HG02763 (cell line): ENCODE measurements around the gene GPR78.

Experiments used
- ATAC-seq: cut with Tn5 transposase; IDR thresholded peaks from one replicate; pipeline ENCODE4 v1.9.1; 2021; ENCODE audit warnings: mild to moderate bottlenecking, moderate library complexity; ENCODE audit not compliant: unreplicated experiment

Gene GPR78

DNA sequence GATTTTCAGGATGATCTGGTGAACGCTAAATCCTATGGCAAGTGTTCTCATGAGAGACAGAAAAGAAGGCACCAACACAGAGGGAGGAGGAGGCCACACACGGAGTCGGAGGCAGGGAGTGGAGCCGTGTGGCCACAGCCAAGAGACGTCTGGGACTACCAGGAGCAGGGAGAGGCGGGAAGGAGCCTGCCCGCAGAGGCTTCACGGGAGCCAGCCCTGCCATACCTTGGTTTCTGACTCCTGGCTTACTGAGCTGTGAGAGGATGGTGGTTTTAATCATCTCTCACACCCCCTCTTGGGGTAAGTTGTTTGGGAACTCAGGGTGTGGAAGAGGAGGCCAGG, 33.5 kb upstream of the GPR78 start:
- ATAC-seq, result no peak

DNA sequence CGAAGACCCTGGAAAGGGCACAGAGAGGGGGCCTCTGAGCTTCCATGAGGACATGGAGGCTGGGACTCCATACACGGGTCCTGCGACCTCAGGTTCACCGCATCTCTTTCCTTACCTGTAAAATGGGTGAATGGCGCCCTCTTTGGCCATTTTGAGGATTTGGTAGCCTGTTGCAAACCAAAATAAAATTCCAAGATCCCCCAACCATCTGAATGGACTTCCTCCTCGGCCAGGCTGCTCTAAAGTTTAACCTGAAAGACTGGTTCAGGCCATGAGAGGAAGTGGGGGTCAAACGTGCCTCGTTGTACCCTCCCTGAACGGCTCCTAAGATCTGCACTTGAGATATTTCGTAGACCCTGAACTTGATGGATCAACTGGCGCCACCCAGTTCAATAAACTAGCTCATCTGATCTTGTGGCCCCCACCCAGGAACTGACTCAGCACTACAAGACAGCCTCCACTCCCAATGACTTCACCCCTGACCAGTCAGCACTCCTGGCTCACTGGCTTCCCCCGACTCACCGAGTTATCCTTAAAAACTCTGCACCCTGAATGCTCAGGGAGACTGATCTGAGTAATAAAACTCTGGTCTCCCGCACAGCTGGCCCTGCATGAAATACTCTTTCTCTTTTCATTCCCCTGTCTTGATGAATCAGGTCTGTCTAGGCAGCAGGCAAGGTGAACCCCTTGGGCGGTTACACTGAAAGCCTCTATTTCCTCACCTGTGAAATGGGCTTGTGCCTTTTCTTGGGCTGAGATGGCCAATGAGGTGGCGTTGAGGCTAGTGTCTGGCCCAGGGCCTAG, 32.9 kb upstream of the GPR78 start:
- ATAC-seq, result no peak

DNA sequence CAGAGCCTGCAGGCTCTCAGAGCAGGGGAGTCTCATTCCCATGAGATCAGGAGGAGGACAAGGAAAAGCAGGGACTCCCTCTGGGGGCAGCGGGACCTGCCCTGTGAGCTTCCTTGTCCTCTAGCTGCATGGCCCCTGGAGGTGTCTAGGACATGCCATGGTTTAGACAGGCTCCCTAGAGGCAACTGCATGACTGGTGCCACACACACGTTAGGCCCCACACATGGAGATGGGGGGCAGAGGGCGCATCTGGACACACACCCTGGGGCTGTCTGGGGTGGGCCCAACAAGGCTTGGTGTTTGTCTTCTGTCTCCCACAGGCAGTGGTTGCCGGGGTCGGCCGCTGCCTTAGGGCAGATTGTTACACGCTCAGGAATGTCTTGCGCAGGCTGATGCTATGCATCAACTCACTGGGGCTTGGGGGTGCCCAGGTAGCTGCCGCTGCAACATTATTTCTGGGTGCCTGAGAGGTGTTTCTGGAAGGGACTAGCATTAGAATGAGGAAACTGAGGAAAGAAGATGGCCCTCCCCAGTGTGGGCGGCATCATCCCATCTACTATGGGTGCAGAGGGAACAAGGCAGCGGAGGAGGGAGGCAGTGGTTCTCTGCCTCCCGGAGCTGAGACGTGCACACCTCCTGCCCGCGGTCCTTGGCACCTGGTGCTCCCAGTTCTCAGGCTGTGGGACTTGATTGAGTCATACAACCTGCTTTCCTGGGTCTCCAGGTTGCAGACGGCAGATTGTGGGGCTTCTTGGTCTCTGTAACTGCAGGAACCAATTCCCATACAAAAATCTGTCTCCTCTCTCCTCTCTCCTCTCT, 32.1 kb upstream of the GPR78 start:
- ATAC-seq, result no peak

DNA sequence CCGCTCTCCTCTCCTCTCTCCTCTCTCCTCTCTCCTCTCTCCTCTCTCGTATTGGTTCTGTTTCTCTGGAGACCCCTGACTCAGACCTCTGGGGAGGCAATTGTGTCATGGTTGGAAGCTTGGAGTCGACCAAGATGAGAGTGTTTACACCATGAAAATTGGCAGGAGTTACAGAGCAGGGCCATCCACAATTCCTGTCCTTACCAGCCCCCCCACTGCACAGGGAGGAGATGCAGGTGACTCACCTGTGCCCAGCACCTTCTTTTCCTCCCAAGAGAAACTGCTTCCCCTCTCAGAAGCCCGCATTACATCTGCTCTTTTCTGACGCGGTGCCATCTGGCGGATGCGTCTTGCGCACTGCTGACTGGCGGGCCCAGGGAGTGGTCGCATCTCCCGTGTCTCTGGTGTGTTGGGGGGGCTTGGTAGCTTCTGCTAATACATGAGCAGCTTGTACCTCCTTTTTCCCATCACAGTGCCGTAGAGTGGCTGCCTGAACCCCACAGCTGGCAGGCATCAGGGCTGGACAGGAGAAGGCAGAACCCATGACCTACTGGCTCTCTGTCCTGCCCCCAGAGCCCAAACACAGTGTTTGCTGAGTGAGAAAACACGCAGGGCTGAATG, 31.4 kb upstream of the GPR78 start:
- ATAC-seq, result no peak

DNA sequence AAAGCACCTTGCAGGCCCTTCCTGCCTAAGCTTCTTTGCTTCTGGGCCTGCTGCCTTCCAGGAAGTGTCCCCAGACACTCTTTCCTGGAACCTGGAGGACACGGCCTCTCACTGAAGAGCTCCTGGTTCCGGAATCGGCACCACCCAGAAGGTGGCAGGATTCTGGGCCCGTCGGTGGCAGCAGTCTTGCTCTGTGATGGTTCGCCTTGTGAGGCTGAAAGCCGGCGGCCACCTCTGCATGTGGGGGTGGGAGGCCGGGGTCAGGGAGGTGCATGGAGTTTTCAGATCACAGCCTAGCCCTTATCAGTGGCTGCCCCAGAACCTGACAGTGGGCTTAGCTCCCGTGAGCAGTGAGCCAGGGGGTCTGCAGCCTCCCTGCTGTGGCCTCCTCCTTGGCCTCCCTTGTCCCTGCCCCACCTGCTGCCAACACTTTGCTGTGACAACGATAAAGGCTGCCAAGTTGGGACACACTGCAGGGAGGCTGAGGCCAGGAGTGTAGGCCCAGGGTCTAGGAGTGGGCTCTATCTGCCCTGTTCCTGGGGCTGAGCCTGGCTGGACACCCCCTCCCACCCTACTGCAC, 30.8 kb upstream of the GPR78 start:
- no peak for ATAC-seq

DNA sequence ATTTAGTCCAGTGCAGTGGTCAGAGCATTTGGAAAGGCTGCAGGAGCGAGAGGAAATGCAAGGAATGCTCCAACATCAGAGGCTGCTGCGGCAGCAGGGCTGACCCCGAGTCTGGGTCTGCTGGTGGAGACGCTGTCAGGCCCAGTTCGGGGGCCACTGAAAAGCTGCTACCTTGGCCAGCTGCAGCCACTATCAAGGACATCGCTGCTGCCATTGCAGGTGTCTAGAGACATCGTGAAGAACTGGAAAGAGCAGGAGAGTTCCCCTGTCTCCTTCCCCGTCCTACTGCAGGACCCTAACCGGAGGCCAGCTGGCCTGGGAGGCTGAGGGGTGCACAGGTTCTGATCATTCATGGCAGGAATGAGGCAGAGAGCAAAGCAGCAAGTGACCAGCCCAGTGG, 29.5 kb upstream of the GPR78 start:
- ATAC-seq, result no peak

DNA sequence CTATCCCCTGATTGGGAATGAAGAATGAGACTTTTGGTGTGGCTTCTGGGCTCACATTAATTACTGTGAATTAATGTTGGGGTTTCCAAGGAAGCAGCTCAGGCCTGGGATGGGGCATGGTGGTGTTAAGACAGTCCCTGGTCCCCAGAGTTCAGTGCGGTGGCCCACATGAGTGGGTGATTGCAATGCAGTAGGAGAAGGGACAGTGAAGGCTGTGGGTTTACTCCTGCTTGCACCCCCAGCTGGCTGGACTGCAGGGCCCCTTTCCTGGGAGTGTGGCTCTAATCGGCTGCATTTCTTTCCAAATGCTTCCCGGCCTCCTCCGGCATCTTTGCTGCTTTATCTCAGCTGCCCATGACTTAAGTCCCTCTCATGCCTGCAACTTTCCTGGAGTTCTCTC, 28.2 kb upstream of the GPR78 start:
- no peak for ATAC-seq

DNA sequence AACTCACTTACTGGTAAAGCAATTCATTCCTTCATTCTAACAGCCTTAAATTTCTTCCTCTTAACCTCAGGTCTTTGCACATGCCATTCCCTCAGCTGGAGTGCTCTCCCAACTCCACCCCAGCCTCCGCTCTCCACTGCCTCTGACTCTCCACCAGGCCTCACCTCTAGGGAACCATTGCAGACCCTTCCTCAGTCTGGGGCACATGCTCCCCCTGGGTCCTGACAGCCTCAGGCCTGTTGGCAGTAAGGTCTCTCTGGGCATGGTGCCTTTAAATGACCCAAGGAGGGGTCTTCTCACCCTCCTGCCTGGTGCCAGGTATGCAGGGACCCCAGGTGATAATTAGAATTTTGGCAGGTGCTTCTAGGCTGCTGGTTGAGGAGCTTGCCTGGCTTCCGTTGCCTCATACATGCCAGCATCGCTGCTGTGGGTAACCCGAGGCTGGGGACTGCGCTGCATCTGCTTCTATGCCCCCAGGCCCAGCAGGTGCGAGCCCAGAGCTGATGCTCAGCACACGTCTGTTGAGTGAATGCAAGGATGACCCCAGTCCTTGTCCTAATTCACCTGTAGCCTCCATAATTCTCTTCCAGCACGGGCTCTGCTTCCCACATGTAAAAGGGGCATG, 27.5 kb upstream of the GPR78 start:
- no peak for ATAC-seq

DNA sequence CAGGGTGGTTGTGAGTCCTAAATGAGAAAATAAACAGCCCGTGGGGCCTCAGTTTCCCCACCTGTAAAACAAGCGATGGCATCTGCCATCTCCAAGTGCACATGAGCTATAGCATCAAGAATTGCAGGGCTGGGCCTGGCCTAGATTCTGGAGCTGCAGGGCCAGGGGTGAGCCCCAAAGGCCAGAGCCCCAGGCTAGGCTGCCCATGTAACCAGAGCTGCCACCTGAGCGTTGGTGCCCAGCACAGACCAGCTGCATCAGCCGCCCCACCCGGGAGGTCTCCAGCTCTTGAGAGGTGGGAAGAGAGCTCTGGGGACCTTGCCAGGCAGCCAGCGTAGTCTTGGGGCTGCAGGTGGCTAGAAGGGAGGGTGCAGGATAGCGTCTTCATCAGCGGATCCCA, 27.0 kb upstream of the GPR78 start:
- ATAC-seq, result no peak

DNA sequence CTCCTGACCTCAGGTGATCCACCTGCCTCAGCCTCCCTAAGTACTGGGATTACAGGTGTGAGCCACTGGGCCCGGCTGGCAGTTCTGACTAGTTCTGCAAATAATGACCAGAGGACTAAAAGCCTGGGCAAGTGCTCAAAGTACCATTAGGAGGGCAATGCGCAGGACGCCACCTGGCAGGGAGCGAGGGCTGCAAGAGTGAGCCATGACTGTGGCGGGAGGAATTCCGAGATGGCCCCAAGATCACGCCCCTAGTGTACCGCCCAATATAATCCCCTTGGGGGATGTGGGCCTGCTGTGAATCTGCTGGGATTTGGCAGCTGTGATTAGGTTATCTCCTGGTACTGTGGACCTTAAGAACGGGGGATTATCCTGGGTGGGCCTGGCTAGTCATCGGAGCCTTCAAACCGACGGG, 26.2 kb upstream of the GPR78 start:
- ATAC-seq, result no peak

DNA sequence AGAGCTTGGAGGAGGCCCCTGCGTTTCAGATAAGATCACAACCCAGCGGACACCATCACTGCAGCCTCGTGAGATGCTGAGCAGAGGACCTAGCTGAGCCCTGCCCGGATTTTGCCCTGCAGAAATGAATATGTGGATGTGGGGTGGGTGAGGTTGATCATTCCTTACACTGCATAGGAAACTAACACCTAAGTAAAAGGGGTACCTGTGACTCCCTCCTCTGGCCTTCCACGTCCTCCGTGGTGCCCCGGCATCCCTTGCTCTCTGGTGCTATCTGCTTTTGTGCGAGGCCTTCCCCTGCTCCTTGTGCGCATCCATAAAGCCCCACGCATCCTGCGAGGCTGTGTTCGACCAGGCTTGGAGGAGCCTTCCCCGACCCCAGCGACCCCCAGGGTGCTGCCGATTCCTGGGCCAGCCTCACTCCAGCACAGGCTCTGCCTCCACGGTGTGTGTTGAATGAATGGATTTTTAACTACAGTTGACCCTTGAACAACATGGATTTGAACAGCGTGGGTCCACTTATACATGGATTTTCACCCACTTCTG, 25.6 kb upstream of the GPR78 start:
- ATAC-seq, result no peak

DNA sequence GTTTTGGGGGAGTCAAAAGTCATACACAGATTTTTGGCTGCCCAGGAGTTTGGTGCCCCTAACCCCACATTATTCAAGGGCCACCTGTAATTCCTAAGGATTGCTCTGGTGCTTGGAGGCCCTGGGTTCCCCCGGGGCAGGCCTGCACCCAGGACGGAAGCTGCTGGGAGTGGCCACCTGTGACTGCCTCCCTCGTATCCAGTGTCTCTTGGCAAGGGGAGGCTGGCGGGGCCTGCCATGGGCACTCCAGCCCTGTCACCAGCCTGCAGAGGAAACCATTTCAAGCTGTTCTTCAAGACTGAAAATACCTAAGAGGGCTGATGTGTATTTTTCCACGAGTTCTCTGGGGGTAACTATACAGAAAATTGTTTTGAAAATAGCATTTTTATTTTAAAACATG, 24.5 kb upstream of the GPR78 start:
- ATAC-seq, result no peak

DNA sequence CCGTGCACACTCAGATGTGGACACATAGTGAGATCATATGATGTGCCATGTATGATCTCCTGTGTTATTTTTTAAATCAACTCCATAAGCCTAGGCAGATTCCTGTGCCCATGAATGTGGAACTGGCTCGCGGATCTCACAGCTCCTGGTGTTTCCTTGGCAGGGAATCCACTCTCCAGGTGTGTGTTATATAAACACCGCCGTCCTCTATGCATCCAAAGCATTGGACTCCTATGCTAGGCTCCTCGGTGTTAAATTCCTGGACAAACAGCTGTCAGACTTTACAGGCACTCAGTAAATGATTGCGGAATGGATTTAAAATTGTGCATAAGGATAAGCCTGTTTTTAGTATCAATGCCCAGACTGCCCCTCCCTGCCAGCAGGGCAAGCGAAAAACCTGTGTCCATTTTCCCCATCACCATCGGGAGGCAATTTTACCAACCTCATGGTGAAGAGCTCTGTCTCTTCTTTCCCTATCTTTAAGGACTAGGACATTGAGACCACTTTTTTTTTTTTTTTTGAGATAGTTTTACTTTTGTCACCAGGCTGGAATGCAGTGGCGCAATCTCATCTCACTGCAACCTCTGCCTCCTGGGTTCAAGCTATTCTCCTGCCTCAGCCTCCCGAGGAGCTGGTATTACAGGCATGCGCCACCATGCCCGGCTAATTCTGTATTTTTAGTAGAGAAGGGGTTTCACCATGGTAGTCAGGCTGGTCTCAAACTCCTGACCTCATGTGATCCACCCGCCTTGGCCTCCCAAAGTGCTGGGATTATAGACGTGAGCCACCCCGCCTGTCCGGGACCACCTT, 23.6 kb upstream of the GPR78 start:
- ATAC-seq, result no peak

DNA sequence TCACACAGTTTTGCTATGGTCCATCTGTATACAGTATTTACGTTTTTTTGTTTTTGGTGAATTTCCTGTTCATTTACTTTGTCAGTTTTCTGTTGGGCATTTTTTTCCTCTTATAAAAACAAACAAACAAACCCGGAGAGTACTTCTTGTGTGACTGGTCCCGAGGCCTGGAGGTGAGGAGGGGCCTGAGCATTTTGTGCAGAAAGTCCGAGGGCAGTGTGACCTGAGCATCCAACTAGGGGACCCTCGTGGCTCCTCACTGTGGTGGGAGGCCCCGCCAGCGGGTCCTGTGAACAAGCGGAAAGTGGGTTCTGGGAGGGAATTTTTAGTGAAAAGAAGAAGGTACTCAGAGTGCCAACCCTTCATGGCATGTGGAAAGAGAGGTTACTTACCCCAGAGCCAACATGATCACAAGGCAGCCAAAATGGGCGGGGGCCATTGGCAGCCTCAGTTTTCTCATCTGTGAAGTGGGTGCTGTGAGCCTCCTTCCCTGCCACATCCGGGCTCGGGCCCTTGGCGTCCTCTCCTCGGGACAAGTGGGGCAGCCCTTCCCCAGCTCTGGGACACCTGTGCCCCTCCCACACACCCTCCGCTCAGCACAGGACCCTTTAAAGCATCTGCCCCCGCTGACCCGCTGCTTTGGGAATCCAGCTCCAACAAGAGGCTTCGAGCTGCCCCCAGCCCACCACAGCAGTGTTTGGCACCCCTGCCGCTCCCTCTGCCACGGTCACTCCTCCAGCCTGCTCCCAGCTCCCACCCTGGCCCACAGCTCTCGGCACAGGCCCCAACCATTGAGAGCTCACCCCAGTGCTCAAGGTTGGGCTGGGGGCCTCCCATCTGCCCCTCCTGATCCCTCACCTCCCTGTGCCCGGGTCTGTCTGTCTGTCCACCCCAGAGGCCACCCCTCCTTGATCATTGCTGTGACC, 22.8 kb upstream of the GPR78 start:
- ATAC-seq, result no peak

DNA sequence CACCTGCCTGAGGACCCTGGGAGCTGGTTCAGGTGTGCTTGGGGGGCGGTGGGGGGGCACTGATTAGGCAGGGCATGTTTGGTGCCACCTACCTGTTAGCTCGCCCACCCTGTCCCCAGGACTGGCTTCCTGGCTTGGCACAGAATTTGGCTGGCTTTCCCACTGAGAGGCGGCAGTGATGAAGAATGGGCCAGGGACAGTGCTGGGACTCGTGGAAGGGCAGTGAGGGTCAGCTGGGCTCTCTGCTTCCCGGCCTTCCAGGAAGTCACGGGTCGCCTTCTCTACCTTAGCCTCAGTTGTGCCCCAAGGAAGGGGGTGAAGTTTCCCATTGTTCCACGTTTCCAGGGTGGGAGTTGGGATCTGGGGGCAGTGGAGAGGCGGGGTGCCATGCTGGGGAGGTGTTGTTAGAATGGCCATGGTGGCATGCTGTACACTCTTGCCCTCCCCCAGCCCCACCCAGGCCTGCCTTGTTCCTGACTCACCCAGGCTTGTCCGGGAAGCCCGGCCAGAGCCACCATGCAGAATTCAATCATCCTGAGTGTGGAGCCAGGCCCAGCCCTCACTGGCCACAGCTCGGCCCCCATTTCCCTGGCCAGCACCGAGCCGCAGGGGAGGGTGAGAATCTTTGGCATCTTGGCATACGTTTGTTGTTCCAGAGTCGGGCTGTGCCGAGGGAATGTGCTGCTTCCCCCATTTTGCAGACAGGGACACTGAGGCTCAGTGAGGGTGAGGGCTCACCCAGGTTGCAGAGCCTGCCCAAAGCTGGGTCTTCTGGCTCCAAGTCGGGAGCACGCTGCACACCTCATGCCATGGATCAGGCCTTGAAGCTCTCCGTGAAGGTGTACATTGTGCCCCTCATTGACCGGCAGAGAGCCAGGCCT, 21.9 kb upstream of the GPR78 start:
- no peak for ATAC-seq

DNA sequence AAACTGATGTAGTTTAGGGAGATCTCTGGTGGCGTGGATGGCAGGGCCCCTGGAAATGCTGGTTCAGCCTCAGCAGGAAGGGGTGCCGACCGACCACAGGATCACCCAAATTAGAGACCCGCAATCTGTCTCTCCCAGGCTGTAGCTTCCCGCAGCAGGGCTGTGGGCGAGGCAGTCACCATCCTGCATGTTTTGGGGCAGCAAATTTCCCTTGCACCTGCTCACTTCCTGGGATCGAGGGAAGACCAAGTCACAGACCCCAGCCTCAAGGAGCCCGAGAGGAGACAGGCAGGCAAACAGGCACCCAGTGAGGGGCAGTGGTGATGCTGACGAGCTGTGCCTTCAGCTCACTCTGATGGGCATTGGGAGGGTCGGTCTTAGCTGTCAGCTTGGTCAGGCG, 21.2 kb upstream of the GPR78 start:
- no peak for ATAC-seq

DNA sequence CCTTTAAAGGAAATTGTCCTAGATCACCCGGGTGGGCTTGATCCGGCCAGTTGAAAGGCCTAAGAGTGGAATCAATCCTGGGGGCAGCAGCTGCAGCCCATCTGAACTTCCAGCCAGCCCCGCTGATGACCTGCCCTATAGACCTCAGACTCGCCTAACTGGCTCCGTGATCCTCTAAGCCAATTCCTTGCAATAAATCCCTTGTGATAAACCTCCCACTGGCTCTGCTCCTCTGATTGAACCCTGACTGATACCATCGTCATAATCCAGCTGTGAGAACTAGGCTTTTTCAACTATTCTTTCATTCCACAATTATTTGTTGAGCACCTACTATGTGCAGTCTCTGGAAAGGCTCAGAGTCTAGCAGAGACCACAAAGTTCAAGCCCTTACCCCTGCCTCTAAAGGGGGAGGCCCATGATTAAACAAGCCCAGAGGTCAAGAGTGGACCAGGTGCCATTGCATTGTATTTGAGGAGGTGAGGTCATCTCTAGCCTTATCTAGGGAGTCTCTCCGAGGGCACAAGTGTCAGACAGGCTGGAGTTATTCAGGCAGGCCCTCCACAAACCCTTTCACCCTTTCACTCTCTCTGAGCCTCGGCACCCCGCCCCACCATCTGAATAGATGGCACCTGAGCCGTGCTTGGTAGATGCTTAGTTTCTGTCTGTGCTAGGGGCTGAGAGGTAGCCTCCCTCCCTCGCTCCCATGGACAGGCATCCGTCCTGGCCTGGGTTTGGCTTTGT, 20.5 kb upstream of the GPR78 start:
- no peak for ATAC-seq
